K562 (cell line): ENCODE data around the gene HLTF. TPM values are rescaled to one million over a fixed set of nuclear protein-coding genes. Genes with fewer than 3 reads are reported as not detected.

Experiments used
- ATF1 ChIP-seq, 2 experiments: fragments of 450-650 bp in 1 of 2; IDR thresholded peaks; 2 replicates each; pipeline ENCODE4 v1.6.1; 2016; ENCODE audit warnings: missing compliant biosample characterization in 1 of 2, missing genetic modification characterization in 1 of 2
- CBX1 ChIP-seq: sonication (generic); IDR thresholded peaks from 2 replicates; pipeline ENCODE4 v1.6.1; 2016; ENCODE audit warnings: antibody characterized with exemption, low read depth, mild to moderate bottlenecking
- EHMT2 ChIP-seq: fragments of 450-650 bp; IDR thresholded peaks from 2 replicates; pipeline ENCODE4 v1.6.1; 2018; ENCODE audit warnings: antibody characterized with exemption
- HINFP ChIP-seq: fragments of 450-650 bp; conservative IDR thresholded peaks from 2 replicates; pipeline ENCODE4 v1.6.1; 2016; ENCODE audit warnings: missing genetic modification characterization, low read depth, mild to moderate bottlenecking, control low read depth, missing compliant biosample characterization
- ID3 ChIP-seq, 2 experiments: fragments of 250-450 bp in 1 of 2; fragments of 450-650 bp in 1 of 2; sonication (Bioruptor Pico) in 1 of 2; IDR thresholded peaks; 2 replicates each; pipeline versions ENCODE4 v1.6.1 to v1.8.0; 2016 to 2021; ENCODE audit warnings: mild to moderate bottlenecking in 2 of 2, moderate library complexity in 2 of 2, missing compliant biosample characterization in 1 of 2, missing genetic modification characterization in 1 of 2
- KLF1 ChIP-seq: fragments of 450-650 bp; IDR thresholded peaks from 2 replicates; pipeline ENCODE4 v1.6.1; 2016; ENCODE audit warnings: missing genetic modification characterization, missing compliant biosample characterization
- MAZ ChIP-seq, 2 experiments: fragments of 450-650 bp in 1 of 2; sonication (generic) in 1 of 2; formaldehyde crosslinking; IDR thresholded peaks in 1 of 2; conservative IDR thresholded peaks in 1 of 2; 2 replicates each; pipeline versions ENCODE4 v1.4.0 to v1.5.0; 2020; ENCODE audit warnings: mild to moderate bottlenecking in 1 of 2, missing genetic modification reagents in 1 of 2
- MYNN ChIP-seq, 2 experiments: sonication (generic); formaldehyde crosslinking in 1 of 2; IDR thresholded peaks; 2 replicates each; pipeline versions ENCODE4 v1.5.0 to v1.6.1; 2016 to 2020; ENCODE audit warnings: antibody characterized with exemption in 1 of 2, missing genetic modification reagents in 1 of 2
- TCFL5 ChIP-seq: fragments of 250-450 bp; sonication (Bioruptor Pico); conservative IDR thresholded peaks from 2 replicates; pipeline ENCODE4 v1.6.1; 2021; ENCODE audit warnings: mild to moderate bottlenecking, moderate library complexity, matching md5 sums
- YBX1 ChIP-seq: fragments of 450-650 bp; IDR thresholded peaks from 2 replicates; pipeline ENCODE4 v1.7.1; 2016; ENCODE audit warnings: mild to moderate bottlenecking
- YY1 ChIP-seq, 3 experiments: IDR thresholded peaks; 2 replicates each; pipeline ENCODE4 v1.6.1; 2011; ENCODE audit warnings: low read length in 2 of 3, mild to moderate bottlenecking in 2 of 3, moderate library complexity in 2 of 3, borderline replicate concordance in 1 of 3, control low read depth in 1 of 3, low read depth in 1 of 3; ENCODE audit not compliant: insufficient read depth in 3 of 3, insufficient replicate concordance in 2 of 3, control insufficient read depth in 1 of 3, insufficient read length in 1 of 3; ENCODE audit errors: extremely low read depth in 1 of 3
- ZFP30 ChIP-seq: fragments of 250-450 bp; sonication (Bioruptor Pico); IDR thresholded peaks from 2 replicates; pipeline ENCODE4 v1.8.0; 2022; ENCODE audit warnings: moderate library complexity, mild to moderate bottlenecking, inconsistent platforms, borderline replicate concordance
- ZNF583 ChIP-seq: fragments of 250-450 bp; sonication (Bioruptor Pico); IDR thresholded peaks from 2 replicates; pipeline ENCODE4 v1.4.0; 2020
- ZSCAN32 ChIP-seq: fragments of 450-650 bp; formaldehyde crosslinking; IDR thresholded peaks from 2 replicates; pipeline ENCODE4 v1.4.0; 2020; ENCODE audit warnings: mild to moderate bottlenecking, moderate library complexity
- polyA plus RNA-seq, 8 experiments: library from polyadenylated mRNA; depleted of rRNA in 4 of 8; stranded (reverse) in 5 of 8; unstranded in 3 of 8; fragments of >200 nt; fragmentation: Nextera tagmentation in 2 of 8; fragmentation: Illumina TruSeq in 1 of 8; extraction: Ambion mirVana in 2 of 8; extraction: Trizol in 1 of 8; gene quantifications; 2 replicates each; pipeline versions ENCODE4 v1.2.1 to v1.2.3, GENCODE V29; 2011 to 2014; ENCODE audit warnings: inconsistent platforms in 1 of 8, missing spikeins in 1 of 8
- total RNA-seq, 7 experiments: library from RNA; depleted of rRNA in 6 of 7; stranded (reverse); fragments of >200 nt in 6 of 7; fragmentation: Illumina TruSeq in 2 of 7; extraction: Trizol in 2 of 7; gene quantifications; 2 replicates each; pipeline versions ENCODE4 v1.2.1 to v1.2.3, GENCODE V29; 2011 to 2021; ENCODE audit warnings: low replicate concordance in 1 of 7
- TF ChIP-seq, protein P1 (sequence below): fragments of 450-650 bp; IDR thresholded peaks from one replicate; pipeline ENCODE4 v1.6.1; 2018; ENCODE audit warnings: mild to moderate bottlenecking, moderate library complexity; ENCODE audit not compliant: partially characterized antibody
- TF ChIP-seq, protein P2 (sequence below): fragments of 450-650 bp; IDR thresholded peaks from 2 replicates; pipeline ENCODE4 v1.6.1; 2016; ENCODE audit warnings: missing biosample characterization, missing genetic modification characterization
- TF ChIP-seq, protein P3 (sequence below), 2 experiments: IDR thresholded peaks; 2 replicates each; pipeline ENCODE4 v1.6.1; 2012; ENCODE audit warnings: improper control_type of control experiment in 2 of 2, low read depth in 2 of 2, low read length in 2 of 2, borderline replicate concordance in 1 of 2

Gene HLTF
- total and polyA plus RNA-seq, 9 of the 15 experiments (the other 6 are each of a cell fraction or from before 2014, with no cell fraction given) = 35.1 to 82.4 (median 50.4) TPM

DNA sequence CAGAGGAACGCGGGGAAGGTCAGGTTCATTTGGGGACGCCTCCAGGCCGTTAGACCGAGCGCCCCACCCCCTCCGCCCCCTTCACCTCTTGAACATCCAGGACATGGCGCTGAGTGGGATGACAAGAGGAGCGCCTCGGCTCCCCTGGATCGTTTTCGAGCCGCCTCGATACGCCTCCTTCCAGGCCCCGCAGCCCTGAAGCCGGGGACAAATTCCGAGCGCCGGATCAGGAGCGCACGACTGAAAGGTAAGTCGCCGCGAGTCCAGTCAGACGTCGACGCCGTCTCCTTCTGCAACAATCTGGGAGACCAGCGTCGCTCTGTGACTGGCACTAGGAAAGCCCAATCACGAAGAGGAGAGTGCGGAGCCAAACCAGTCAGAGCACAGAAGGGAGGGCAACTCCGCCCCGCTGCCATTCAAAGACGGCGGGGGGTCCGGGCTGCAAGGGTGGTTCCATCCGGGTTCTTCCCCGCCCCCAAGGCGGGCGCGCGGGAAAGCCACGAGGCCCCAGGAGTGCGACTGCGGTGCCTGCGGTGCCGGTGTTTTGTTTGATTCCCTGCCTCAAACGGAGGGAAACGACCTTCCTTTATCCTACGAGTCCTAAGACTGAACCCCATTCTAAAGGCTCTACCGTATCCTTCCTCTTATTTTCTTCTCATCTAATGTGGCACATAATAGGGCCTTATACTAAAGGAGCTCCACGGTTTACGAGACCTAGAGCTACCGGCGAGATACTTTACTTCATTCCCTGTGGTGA is at the start of gene HLTF (continued):
- TF ChIP-seq, protein P1, sequence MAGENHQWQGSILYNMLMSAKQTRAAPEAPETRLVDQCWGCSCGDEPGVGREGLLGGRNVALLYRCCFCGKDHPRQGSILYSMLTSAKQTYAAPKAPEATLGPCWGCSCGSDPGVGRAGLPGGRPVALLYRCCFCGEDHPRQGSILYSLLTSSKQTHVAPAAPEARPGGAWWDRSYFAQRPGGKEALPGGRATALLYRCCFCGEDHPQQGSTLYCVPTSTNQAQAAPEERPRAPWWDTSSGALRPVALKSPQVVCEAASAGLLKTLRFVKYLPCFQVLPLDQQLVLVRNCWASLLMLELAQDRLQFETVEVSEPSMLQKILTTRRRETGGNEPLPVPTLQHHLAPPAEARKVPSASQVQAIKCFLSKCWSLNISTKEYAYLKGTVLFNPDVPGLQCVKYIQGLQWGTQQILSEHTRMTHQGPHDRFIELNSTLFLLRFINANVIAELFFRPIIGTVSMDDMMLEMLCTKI = no peak
- TF ChIP-seq ATF1 (CRISPR knock-in tag; IDR thresholded peaks at IDR 0.05) (no peak), ATF1 (tag; IDR thresholded peaks at IDR 0.05) (peak; percentile 89), HINFP (tag) (peak; percentile 44; the same call in 1 of the 2 replicates), YBX1 (no peak), TCFL5 (CRISPR knock-in tag) (no peak), ID3 (CRISPR knock-in tag; IDR thresholded peaks at IDR 0.05) (no peak), ID3 (tag; IDR thresholded peaks at IDR 0.05) (peak; percentile 82), EHMT2 (0 out of 2 replicates have a peak, but pooled peaks have one; percentile 15), ZFP30 (CRISPR knock-in tag) (no peak), YY1 (IDR thresholded peaks at IDR 0.05; ENCODE audit: borderline replicate concordance in 1 of 3, control insufficient read depth in 1 of 3, extremely low read depth in 1 of 3, insufficient read depth in 3 of 3, insufficient read length in 1 of 3, insufficient replicate concordance in 2 of 3, low read depth in 1 of 3, low read length in 2 of 3) (peak in 2 of 3 experiments; percentile 48 to 55), ZNF583 (CRISPR knock-in tag) (peak; percentile 72), MYNN (IDR thresholded peaks at IDR 0.05) (no peak), MYNN (CRISPR knock-in tag; IDR thresholded peaks at IDR 0.05) (no peak), MAZ (CRISPR knock-in tag; conservative IDR thresholded peaks at IDR 0.05 in 1 of 2, IDR thresholded peaks at IDR 0.05 in 1 of 2) (peak; percentile 76 to 91; a peak in 3 of 4 replicates), ZSCAN32 (CRISPR knock-in tag) (no peak), KLF1 (tag) (peak; percentile 85; the same call in 1 of the 2 replicates), CBX1 (peak; percentile 57; the same call in 1 of the 2 replicates)
- TF ChIP-seq, protein P2, sequence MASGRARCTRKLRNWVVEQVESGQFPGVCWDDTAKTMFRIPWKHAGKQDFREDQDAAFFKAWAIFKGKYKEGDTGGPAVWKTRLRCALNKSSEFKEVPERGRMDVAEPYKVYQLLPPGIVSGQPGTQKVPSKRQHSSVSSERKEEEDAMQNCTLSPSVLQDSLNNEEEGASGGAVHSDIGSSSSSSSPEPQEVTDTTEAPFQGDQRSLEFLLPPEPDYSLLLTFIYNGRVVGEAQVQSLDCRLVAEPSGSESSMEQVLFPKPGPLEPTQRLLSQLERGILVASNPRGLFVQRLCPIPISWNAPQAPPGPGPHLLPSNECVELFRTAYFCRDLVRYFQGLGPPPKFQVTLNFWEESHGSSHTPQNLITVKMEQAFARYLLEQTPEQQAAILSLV (tag) = no peak
- TF ChIP-seq, protein P3, sequence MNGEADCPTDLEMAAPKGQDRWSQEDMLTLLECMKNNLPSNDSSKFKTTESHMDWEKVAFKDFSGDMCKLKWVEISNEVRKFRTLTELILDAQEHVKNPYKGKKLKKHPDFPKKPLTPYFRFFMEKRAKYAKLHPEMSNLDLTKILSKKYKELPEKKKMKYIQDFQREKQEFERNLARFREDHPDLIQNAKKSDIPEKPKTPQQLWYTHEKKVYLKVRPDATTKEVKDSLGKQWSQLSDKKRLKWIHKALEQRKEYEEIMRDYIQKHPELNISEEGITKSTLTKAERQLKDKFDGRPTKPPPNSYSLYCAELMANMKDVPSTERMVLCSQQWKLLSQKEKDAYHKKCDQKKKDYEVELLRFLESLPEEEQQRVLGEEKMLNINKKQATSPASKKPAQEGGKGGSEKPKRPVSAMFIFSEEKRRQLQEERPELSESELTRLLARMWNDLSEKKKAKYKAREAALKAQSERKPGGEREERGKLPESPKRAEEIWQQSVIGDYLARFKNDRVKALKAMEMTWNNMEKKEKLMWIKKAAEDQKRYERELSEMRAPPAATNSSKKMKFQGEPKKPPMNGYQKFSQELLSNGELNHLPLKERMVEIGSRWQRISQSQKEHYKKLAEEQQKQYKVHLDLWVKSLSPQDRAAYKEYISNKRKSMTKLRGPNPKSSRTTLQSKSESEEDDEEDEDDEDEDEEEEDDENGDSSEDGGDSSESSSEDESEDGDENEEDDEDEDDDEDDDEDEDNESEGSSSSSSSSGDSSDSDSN (IDR thresholded peaks at IDR 0.05; ENCODE audit: borderline replicate concordance in 1 of 2, low read depth in 2 of 2, low read length in 2 of 2) = 0 out of 4 replicates have a peak, but pooled peaks have one; percentile 8 to 9
